Measurements from ENCODE around the gene MECP2.

DNA sequence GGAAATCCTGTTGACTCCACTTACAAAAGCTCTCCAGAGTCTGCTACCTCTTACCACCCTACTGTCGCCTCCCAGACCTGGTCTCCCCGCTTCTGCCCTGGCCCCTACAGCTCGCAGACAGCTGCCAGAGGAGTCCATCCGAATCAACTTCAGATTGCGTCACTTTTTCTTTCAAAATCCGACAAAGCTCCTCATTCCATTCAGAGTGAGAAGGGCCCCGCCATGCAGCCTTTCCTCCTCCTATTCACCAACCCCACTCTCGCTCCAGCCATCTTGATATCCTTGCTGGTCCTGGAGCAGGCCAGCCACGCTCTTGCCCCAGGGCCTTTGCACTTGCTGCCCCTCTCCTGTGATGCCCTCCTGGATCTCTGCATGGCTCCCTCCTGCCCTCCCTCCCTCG lies 41.3 kb upstream of the MECP2 start:
- TF ChIP-seq RAD21 (conservative IDR thresholded peaks at IDR 0.05 in 1 of 2, IDR thresholded peaks at IDR 0.05 in 1 of 2) (no peak), ESRRA (IDR thresholded peaks at IDR 0.05; ENCODE audit: borderline replicate concordance, low read length) (no peak), HDAC2 (IDR thresholded peaks at IDR 0.05) (no peak), JUN (IDR thresholded peaks at IDR 0.05) (no peak), MAZ (IDR thresholded peaks at IDR 0.05; ENCODE audit: borderline replicate concordance, low read depth, low read length) (no peak), POLR2A (IDR thresholded peaks at IDR 0.05; ENCODE audit: low read length) (no peak)
- TF ChIP-seq, protein P1, sequence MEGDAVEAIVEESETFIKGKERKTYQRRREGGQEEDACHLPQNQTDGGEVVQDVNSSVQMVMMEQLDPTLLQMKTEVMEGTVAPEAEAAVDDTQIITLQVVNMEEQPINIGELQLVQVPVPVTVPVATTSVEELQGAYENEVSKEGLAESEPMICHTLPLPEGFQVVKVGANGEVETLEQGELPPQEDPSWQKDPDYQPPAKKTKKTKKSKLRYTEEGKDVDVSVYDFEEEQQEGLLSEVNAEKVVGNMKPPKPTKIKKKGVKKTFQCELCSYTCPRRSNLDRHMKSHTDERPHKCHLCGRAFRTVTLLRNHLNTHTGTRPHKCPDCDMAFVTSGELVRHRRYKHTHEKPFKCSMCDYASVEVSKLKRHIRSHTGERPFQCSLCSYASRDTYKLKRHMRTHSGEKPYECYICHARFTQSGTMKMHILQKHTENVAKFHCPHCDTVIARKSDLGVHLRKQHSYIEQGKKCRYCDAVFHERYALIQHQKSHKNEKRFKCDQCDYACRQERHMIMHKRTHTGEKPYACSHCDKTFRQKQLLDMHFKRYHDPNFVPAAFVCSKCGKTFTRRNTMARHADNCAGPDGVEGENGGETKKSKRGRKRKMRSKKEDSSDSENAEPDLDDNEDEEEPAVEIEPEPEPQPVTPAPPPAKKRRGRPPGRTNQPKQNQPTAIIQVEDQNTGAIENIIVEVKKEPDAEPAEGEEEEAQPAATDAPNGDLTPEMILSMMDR (IDR thresholded peaks at IDR 0.05): no peak
